ENCODE measurements around the gene SORCS2. TPM values are rescaled to one million over a fixed set of nuclear protein-coding genes. Genes with fewer than 3 reads are reported as not detected.

The SORCS2 gene
- total and polyA plus RNA-seq, 12 donors = 0.25 to 5.4 (median 2.2) TPM

- Histone ChIP-seq H3K4me3 (no peak overlapping the region), H3K27ac (no peak overlapping the region), H3K9me3 (peaks cover 0 to 29% (median 13%) of the 10 kb centered on the region in 11 donors), H3K27me3 (peaks cover 0 to 6% (median 0%) of the 10 kb centered on the region in 7 donors), H3K4me1 (no peaks in the 10 kb centered on the region), H3K36me3 (no peaks in the 10 kb centered on the region)
- ATAC-seq (no peak), DNase-seq (no peak)
- no peak for TF ChIP-seq CTCF (IDR thresholded peaks at IDR 0.05)
- 74 to 81% methylated on average over 1 of the region's 1 CpG for WGBS, 2 donors
- intact Hi-C loops (cut with DNase I) = no loop called here
Measured at GRCh38 chr4:7584098-7584497, 391.8 kb downstream of the SORCS2 start.

- 78% methylated on average over 9 of the region's 9 CpGs for WGBS, 2 donors
- H3K27me3 ChIP-seq = peaks cover 0 to 6% (median 0%) of the 10 kb centered on the region in 7 donors
- intact Hi-C loops (cut with DNase I) = no loop called here
- no peak for TF ChIP-seq CTCF (IDR thresholded peaks at IDR 0.05)
- no peak overlapping the region for H3K4me3 ChIP-seq
- H3K27ac ChIP-seq = no peak overlapping the region
- H3K9me3 ChIP-seq = peaks cover 0 to 24% (median 7%) of the 10 kb centered on the region in 11 donors
- no peaks in the 10 kb centered on the region for H3K4me1 ChIP-seq
- DNase-seq (no peak), ATAC-seq (no peak)
- H3K36me3 ChIP-seq = no peaks in the 10 kb centered on the region
Measured at GRCh38 chr4:7584606-7585159, 392.3 kb downstream of the SORCS2 start.

- no peak overlapping the region for H3K4me3 ChIP-seq
- H3K9me3 ChIP-seq = peaks cover 0 to 15% (median 0%) of the 10 kb centered on the region in 11 donors
- no peak for TF ChIP-seq CTCF (IDR thresholded peaks at IDR 0.05)
- no peaks in the 10 kb centered on the region for H3K4me1 ChIP-seq
- peaks cover 0 to 6% (median 0%) of the 10 kb centered on the region in 7 donors for H3K27me3 ChIP-seq
- 80 to 88% methylated on average over 3 of the region's 3 CpGs for WGBS, 2 donors
- H3K27ac ChIP-seq = no peak overlapping the region
- no peak for ATAC-seq
- DNase-seq = no peak
- no peaks in the 10 kb centered on the region for H3K36me3 ChIP-seq
- intact Hi-C loops (cut with DNase I) = no loop called here
Measured at GRCh38 chr4:7585768-7586167, 393.4 kb downstream of the SORCS2 start.

- H3K9me3 ChIP-seq = peaks cover 0 to 5% (median 0%) of the 10 kb centered on the region in 11 donors
- DNase-seq (no peak), ATAC-seq (no peak)
- no peaks in the 10 kb centered on the region for H3K4me1 ChIP-seq
- intact Hi-C loops (cut with DNase I) = no loop called here
- TF ChIP-seq CTCF (IDR thresholded peaks at IDR 0.05) = no peak
- no peaks in the 10 kb centered on the region for H3K36me3 ChIP-seq
- 65 to 71% methylated on average over 23 of the region's 23 CpGs for WGBS, 2 donors
- peaks cover 0 to 6% (median 0%) of the 10 kb centered on the region in 7 donors for H3K27me3 ChIP-seq
- no peak overlapping the region for H3K4me3 ChIP-seq
- H3K27ac ChIP-seq = no peak overlapping the region
Measured at GRCh38 chr4:7587433-7588405, 395.4 kb downstream of the SORCS2 start.
